Right lobe of liver (tissue), 4 donors: ENCODE data around the gene DRG1.

ENCODE experiments used
- POLR2A ChIP-seq: fragments of 450-650 bp; IDR thresholded peaks from one replicate; pipeline ENCODE4 v1.6.1; 2017; ENCODE audit warnings: antibody characterized with exemption, mild to moderate bottlenecking
- TF ChIP-seq, protein P1 (sequence below), 4 donors: fragments of 200-600 bp in 3 of 4; fragments of 450-650 bp in 1 of 4; IDR thresholded peaks; one replicate each; pipeline versions ENCODE4 v1.5.1 to v1.8.0; 2016 to 2022; ENCODE audit warnings: antibody characterized with exemption in 4 of 4, mild to moderate bottlenecking in 2 of 4
- donor health status: DM: no; HTN: no; CAD: no.
- donor health status: DM: no; HTN: no; CAD: no.
- donor health status: DM: no; HTN: yes; CAD: no.

DNA sequence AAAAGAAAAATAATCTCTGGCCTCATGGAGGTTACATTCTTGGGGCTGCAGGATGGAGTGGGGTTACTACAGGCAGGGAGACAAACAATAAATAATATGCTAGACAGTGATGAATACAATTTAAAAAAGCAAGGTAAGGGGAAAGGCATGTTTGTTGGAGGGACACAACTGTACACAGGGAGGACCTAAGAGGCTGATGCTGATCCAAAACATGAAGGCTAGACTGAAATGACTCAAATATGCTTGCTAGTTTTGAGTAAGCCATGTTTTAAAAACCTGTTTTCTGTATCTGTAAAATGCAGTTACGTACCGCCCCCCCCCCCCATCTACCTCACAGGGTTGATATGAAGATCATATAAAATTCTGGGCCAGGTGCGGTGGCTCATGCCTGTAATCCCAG, 46.2 kb downstream of the DRG1 start:
- TF ChIP-seq, protein P1, sequence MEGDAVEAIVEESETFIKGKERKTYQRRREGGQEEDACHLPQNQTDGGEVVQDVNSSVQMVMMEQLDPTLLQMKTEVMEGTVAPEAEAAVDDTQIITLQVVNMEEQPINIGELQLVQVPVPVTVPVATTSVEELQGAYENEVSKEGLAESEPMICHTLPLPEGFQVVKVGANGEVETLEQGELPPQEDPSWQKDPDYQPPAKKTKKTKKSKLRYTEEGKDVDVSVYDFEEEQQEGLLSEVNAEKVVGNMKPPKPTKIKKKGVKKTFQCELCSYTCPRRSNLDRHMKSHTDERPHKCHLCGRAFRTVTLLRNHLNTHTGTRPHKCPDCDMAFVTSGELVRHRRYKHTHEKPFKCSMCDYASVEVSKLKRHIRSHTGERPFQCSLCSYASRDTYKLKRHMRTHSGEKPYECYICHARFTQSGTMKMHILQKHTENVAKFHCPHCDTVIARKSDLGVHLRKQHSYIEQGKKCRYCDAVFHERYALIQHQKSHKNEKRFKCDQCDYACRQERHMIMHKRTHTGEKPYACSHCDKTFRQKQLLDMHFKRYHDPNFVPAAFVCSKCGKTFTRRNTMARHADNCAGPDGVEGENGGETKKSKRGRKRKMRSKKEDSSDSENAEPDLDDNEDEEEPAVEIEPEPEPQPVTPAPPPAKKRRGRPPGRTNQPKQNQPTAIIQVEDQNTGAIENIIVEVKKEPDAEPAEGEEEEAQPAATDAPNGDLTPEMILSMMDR (IDR thresholded peaks at IDR 0.05), result no peak
- TF ChIP-seq POLR2A, result no peak
